ENCODE results near the gene ZNF385C.
A peak's percentile ranks its signal among the peaks of the same experiment; 100 is the strongest.

The ZNF385C gene

DNA sequence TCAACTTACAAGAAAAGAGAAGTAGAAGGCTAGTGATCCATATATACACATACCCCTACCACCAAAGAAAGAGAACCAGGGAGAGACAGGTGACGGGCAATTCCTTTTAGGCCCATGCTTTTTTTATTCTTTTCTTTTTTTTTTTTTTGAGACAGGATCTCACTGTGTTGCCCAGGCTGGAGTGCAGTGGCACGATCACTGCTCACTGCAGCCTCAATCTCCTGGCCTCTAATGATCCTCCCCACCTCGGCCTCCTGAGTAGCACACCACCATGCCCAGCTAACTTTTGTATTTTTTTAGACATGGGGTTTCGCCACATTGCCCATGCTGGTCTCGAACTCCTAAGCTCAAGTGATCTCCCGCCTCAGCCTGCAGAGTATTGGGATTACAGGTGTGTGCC, 29.1 kb upstream of the ZNF385C start:
- no peak for DNase-seq
- H3K4me3 ChIP-seq (ENCODE audit: low read depth, low read length), result no peak overlapping the region
- no peak for TF ChIP-seq CTCF (IDR thresholded peaks at IDR 0.05; ENCODE audit: low read depth, low read length, missing control alignments)
- in situ Hi-C loops (cut with HindIII; ENCODE audit: low pct_ligation_motif_present, low sequenced_read_pairs), result no loop called here
- H3K36me3 ChIP-seq (replicated peaks), result peaks cover 46% of the 10 kb centered on the region
- H3K27me3 ChIP-seq (replicated peaks), result no peaks in the 10 kb centered on the region
- H3K27ac ChIP-seq, result no peak overlapping the region

- Histone ChIP-seq H3K36me3 (replicated peaks) (peaks cover 46% of the 10 kb centered on the region), H3K4me3 (ENCODE audit: low read depth, low read length) (no peak overlapping the region), H3K27me3 (replicated peaks) (no peaks in the 10 kb centered on the region), H3K27ac (no peak overlapping the region)
- in situ Hi-C loops (cut with HindIII; ENCODE audit: low pct_ligation_motif_present, low sequenced_read_pairs), result no loop called here
- no peak for TF ChIP-seq CTCF (IDR thresholded peaks at IDR 0.05; ENCODE audit: low read depth, low read length, missing control alignments)
- DNase-seq, result no peak
Measured at GRCh38 chr17:42126836-42127235, 28.6 kb upstream of the ZNF385C start.

GRCh38 chr17:42125565-42125964, 27.3 kb upstream of the ZNF385C start:
- H3K36me3 ChIP-seq (replicated peaks), result peaks cover 46% of the 10 kb centered on the region
- in situ Hi-C loops (cut with HindIII; ENCODE audit: low pct_ligation_motif_present, low sequenced_read_pairs), result no loop called here

GRCh38 chr17:42124256-42124655, 26.0 kb upstream of the ZNF385C start:
- Histone ChIP-seq H3K4me3 (ENCODE audit: low read depth, low read length) (no peak overlapping the region), H3K27me3 (replicated peaks) (no peaks in the 10 kb centered on the region), H3K27ac (no peak overlapping the region), H3K36me3 (replicated peaks) (peaks cover 38% of the 10 kb centered on the region)
- no peak for DNase-seq
- TF ChIP-seq CTCF (IDR thresholded peaks at IDR 0.05; ENCODE audit: low read depth, low read length, missing control alignments), result peak; percentile 2
- in situ Hi-C loops (cut with HindIII; ENCODE audit: low pct_ligation_motif_present, low sequenced_read_pairs), result loop anchor here (25.0 kb wide), 1 partner anchor 162 kb away; the partner anchor contains the start of gene CNP

More at GRCh38 chr17:42125565-42125964, 27.3 kb upstream of the ZNF385C start:
- Histone ChIP-seq H3K27me3 (replicated peaks) (no peaks in the 10 kb centered on the region), H3K27ac (no peak overlapping the region), H3K4me3 (ENCODE audit: low read depth, low read length) (no peak overlapping the region)
- no peak for TF ChIP-seq CTCF (IDR thresholded peaks at IDR 0.05; ENCODE audit: low read depth, low read length, missing control alignments)
- no peak for DNase-seq

DNA sequence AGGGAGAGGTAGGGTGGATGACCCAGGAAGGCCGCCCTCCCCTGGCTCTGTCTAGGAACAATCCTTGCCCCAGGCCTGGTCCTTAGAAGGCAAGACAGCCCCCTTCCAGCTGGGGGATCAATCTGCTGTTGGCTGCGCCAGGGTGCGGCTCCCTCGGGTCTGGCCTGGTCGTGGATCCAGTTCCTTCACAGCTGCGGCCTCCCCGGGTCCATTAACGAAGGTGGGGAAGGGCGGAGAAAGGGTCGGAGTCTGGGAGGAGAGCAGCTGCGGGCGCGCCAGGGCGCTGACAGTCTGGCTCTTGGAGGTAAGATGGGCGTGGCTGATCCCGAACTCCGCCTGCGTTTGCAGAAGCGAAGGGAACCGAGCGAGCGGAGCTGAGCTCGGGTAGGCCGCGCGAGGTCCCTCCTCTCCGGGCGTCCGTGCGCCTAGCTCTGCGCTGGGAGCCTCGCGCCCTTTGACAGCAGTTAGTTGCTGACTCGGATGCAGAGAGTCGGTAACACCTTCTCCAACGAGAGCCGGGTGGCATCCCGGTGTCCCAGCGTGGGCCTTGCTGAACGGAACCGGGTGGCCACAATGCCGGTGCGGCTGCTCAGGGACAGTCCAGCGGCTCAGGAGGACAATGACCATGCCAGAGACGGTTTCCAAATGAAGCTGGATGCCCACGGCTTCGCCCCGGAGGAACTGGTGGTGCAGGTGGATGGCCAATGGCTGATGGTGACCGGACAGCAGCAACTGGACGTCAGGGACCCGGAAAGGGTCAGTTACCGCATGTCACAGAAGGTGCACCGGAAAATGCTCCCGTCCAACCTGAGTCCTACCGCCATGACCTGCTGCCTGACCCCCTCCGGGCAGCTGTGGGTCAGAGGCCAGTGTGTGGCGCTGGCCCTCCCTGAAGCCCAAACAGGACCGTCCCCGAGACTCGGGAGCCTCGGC, 24.4 kb upstream of the ZNF385C start, which contains the start of gene HSPB9:
Gene HSPB9, plus strand, starts transcription at position 434 of the 933 bp plus-strand sequence. Its CDS starts 47 bp downstream, at position 481.
- no peaks in the 10 kb centered on the region for H3K27me3 ChIP-seq (replicated peaks)
- in situ Hi-C loops (cut with HindIII; ENCODE audit: low pct_ligation_motif_present, low sequenced_read_pairs), result loop anchor here (25.0 kb wide), 1 partner anchor 160 kb away; the partner anchor contains the start of gene CNP
- H3K27ac ChIP-seq, result no peak within 1 kb of the TSS
- H3K36me3 ChIP-seq (replicated peaks), result peaks cover 24% of the 10 kb centered on the region
- no peak for TF ChIP-seq CTCF (IDR thresholded peaks at IDR 0.05; ENCODE audit: low read depth, low read length, missing control alignments)
- H3K4me3 ChIP-seq (ENCODE audit: low read depth, low read length), result no peak within 1 kb of the TSS
- DNase-seq, result no peak
